A549 (cell line): Measurements from ENCODE around the gene FER1L5. TPM values are rescaled to one million over a fixed set of nuclear protein-coding genes. Genes with fewer than 3 reads are reported as not detected.

ENCODE experiments used
- ATAC-seq, 2 experiments: fragments of 200-7000 bp in 1 of 2; fragments of >200 bp in 1 of 2; cut with Nextera tagmentation in 1 of 2; cut with Tn5 transposase in 1 of 2; 3 replicates each; pipeline versions ENCODE4 v1.8.0 to v1.9.1; 2018 to 2020; ENCODE audit warnings: mild to moderate bottlenecking in 1 of 2, moderate library complexity in 1 of 2
- CTCF ChIA-PET: fragments of 300-600 bp; sonication (Branson Sonifier 250); formaldehyde crosslinking; extraction: SDS; loops from one replicate; lab custom pipeline; 2021; ENCODE audit warnings: antibody characterized with exemption, inconsistent platforms; lab: Yijun Ruan, JAX
- POLR2A ChIA-PET: fragments of 350-600 bp; formaldehyde crosslinking; extraction: SDS; loops from one replicate; lab custom pipeline; 2021; ENCODE audit warnings: antibody characterized with exemption, inconsistent platforms; lab: Yijun Ruan, JAX
- DNase-seq, 2 experiments: peaks; one replicate each; pipeline versions ENCODE4 v3.0.0 to v3.0.0-alpha.2; 2011 to 2016; ENCODE audit warnings: low read depth in 1 of 2, low spot score in 1 of 2
- FAIRE-seq: peaks from 2 replicates; lab custom pipeline; 2011; peaks lifted over from hg19 to GRCh38; lab: Jason Lieb, UNC
- H3K27ac ChIP-seq, 2 experiments: fragments of >200 bp; sonication (Bioruptor Twin); formaldehyde crosslinking; 3 replicates each; pipeline ENCODE4 v1.5.1; 2016 to 2017
- H3K4me1 ChIP-seq: fragments of >200 bp; sonication (Bioruptor Twin); formaldehyde crosslinking; 3 replicates; pipeline ENCODE4 v1.6.1; 2016
- H3K4me2 ChIP-seq: fragments of >200 bp; sonication (Bioruptor Twin); formaldehyde crosslinking; 3 replicates; pipeline ENCODE4 v1.6.1; 2016
- H3K4me3 ChIP-seq: fragments of >200 bp; sonication (Bioruptor Twin); formaldehyde crosslinking; 3 replicates; pipeline ENCODE4 v1.5.1; 2016
- H3K9me3 ChIP-seq: fragments of >200 bp; sonication (Bioruptor Twin); formaldehyde crosslinking; 3 replicates; pipeline ENCODE4 v1.6.1; 2016
- CHD4 ChIP-seq: fragments of 200-600 bp; sonication (generic); IDR thresholded peaks from 2 replicates; pipeline ENCODE4 v1.6.1; 2016; ENCODE audit warnings: antibody characterized with exemption, mild to moderate bottlenecking, borderline replicate concordance
- CTCF ChIP-seq: fragments of >200 bp; sonication (Bioruptor Twin); formaldehyde crosslinking; IDR thresholded peaks from 3 replicates; pipeline ENCODE4 v1.5.1; 2016
- E2F6 ChIP-seq: IDR thresholded peaks from 2 replicates; pipeline ENCODE4 v1.6.1; 2012; ENCODE audit warnings: low read depth, borderline replicate concordance
- FOSB ChIP-seq: fragments of 250-450 bp; sonication (Bioruptor Pico); IDR thresholded peaks from 2 replicates; pipeline ENCODE4 v1.5.0; 2020; ENCODE audit warnings: mild to moderate bottlenecking, moderate library complexity
- FOSL2 ChIP-seq, 2 experiments: fragments of 450-650 bp in 1 of 2; fragments of >200 bp in 1 of 2; sonication (Bioruptor Twin) in 1 of 2; formaldehyde crosslinking; IDR thresholded peaks; 2 replicates each; pipeline versions ENCODE4 v1.5.0 to v1.6.1; 2016 to 2020; ENCODE audit warnings: mild to moderate bottlenecking in 1 of 2, moderate library complexity in 1 of 2
- HDAC2 ChIP-seq: fragments of 200-600 bp; sonication (generic); IDR thresholded peaks from 2 replicates; pipeline ENCODE4 v1.6.1; 2016
- HES2 ChIP-seq: fragments of >200 bp; sonication (Bioruptor Twin); formaldehyde crosslinking; IDR thresholded peaks from 2 replicates; pipeline ENCODE4 v1.6.1; 2016
- HMGXB4 ChIP-seq: fragments of 250-450 bp; sonication (Bioruptor Pico); IDR thresholded peaks from 2 replicates; pipeline ENCODE4 v1.5.0; 2021; ENCODE audit warnings: mild to moderate bottlenecking, moderate library complexity, borderline replicate concordance
- HOXA7 ChIP-seq: fragments of 250-450 bp; sonication (Bioruptor Pico); IDR thresholded peaks from 2 replicates; pipeline ENCODE4 v1.5.0; 2020; ENCODE audit warnings: mild to moderate bottlenecking, moderate library complexity
- HOXB13 ChIP-seq: fragments of 250-450 bp; sonication (Bioruptor Pico); IDR thresholded peaks from 2 replicates; pipeline ENCODE4 v1.5.0; 2020; ENCODE audit warnings: low read depth, mild to moderate bottlenecking, moderate library complexity
- KDM1A ChIP-seq: fragments of 200-600 bp; sonication (generic); IDR thresholded peaks from 2 replicates; pipeline ENCODE4 v1.6.1; 2016; ENCODE audit warnings: low read depth, mild to moderate bottlenecking
- MAFK ChIP-seq: fragments of 450-650 bp; IDR thresholded peaks from 2 replicates; pipeline ENCODE4 v1.6.1; 2014; ENCODE audit not compliant: partially characterized antibody
- MAZ ChIP-seq: fragments of 150-350 bp; IDR thresholded peaks from 2 replicates; pipeline ENCODE4 v1.6.1; 2014; ENCODE audit warnings: antibody characterized with exemption, low read depth, low read length, borderline replicate concordance
- PBX3 ChIP-seq: IDR thresholded peaks from 2 replicates; pipeline ENCODE4 v1.6.1; 2012
- POLR2A ChIP-seq: IDR thresholded peaks from 2 replicates; pipeline ENCODE4 v1.6.1; 2012; ENCODE audit warnings: mild to moderate bottlenecking, low read length
- RARB ChIP-seq: fragments of 250-450 bp; sonication (Bioruptor Pico); IDR thresholded peaks from 2 replicates; pipeline ENCODE4 v1.8.0; 2021; ENCODE audit warnings: mild to moderate bottlenecking, moderate library complexity
- RCOR1 ChIP-seq: fragments of 150-350 bp; IDR thresholded peaks from 2 replicates; pipeline ENCODE4 v1.6.1; 2014; ENCODE audit warnings: antibody characterized with exemption, low read length, low read depth
- REST ChIP-seq: fragments of 200-600 bp; sonication (generic); IDR thresholded peaks from 2 replicates; pipeline ENCODE4 v1.6.1; 2016; ENCODE audit warnings: antibody characterized with exemption, mild to moderate bottlenecking, moderate library complexity
- RFX5 ChIP-seq: fragments of 450-650 bp; IDR thresholded peaks from 2 replicates; pipeline ENCODE4 v1.7.1; 2014; ENCODE audit warnings: antibody characterized with exemption, mild to moderate bottlenecking, moderate library complexity
- RNF2 ChIP-seq: fragments of 200-600 bp; sonication (generic); IDR thresholded peaks from 2 replicates; pipeline ENCODE4 v1.6.1; 2016; ENCODE audit warnings: low read depth, mild to moderate bottlenecking, antibody characterized with exemption, moderate library complexity, borderline replicate concordance
- SREBF2 ChIP-seq: fragments of 450-650 bp; IDR thresholded peaks from 2 replicates; pipeline ENCODE4 v1.6.1; 2014; ENCODE audit warnings: mild to moderate bottlenecking, moderate library complexity
- TP53 ChIP-seq: fragments of 250-450 bp; sonication (Bioruptor Pico); IDR thresholded peaks from 2 replicates; pipeline ENCODE4 v1.5.0; 2021; ENCODE audit warnings: mild to moderate bottlenecking, moderate library complexity
- WGBS: methylation state at CpG from one replicate; pipeline ENCODE4 v1.1.6; 2017; ENCODE audit errors: missing lambda C conversion rate; 5-methylcytosine and 5-hydroxymethylcytosine counted together
- polyA plus RNA-seq, 4 experiments: library from polyadenylated mRNA; depleted of rRNA in 3 of 4; stranded (reverse); fragments of >200 nt; fragmentation: RNase III in 1 of 4; extraction: RNeasy Plus Mini Kit Qiagen cat#74134 plus additional on column Dnase treatment in 1 of 4; gene quantifications; 2 replicates in 3 of 4; 3 replicates in 1 of 4; pipeline ENCODE4 v1.2.3, GENCODE V29; 2011 to 2017

FER1L5 gene
- polyA plus RNA-seq, 2 of the 4 experiments (the other 2 are of a cell fraction) = 0.01 TPM; not detected in 1

- TF ChIP-seq PBX3 = no peak
- no peak for TF ChIP-seq CHD4
Observed at GRCh38 chr2:96702098-96702785, 59.7 kb downstream of the FER1L5 start (continued).

- 97% methylated on average over 16 of the region's 16 CpGs for WGBS
- no peak for FAIRE-seq
- no peak for ATAC-seq
- CTCF ChIA-PET = interaction anchor here (1.5 kb wide), 1 partner anchor 153 kb away, joined by 5 read pairs; no protein-coding TSS in a partner anchor
- Histone ChIP-seq H3K4me2 (no peak overlapping the region), H3K4me3 (no peak overlapping the region), H3K4me1 (no peaks in the 10 kb centered on the region), H3K9me3 (no peaks in the 10 kb centered on the region), H3K27ac (no peak overlapping the region)
- POLR2A ChIA-PET = interaction anchor here (0.7 kb wide), 1 partner anchor 46 kb away, joined by 6 read pairs; no protein-coding TSS in a partner anchor
- no peak for TF ChIP-seq KDM1A
- no peak for TF ChIP-seq TP53 (CRISPR knock-in tag)
- TF ChIP-seq MAFK = no peak
- no peak for TF ChIP-seq RARB
- TF ChIP-seq HES2 = no peak
- no peak for TF ChIP-seq SREBF2
- TF ChIP-seq MAZ = no peak
- no peak for TF ChIP-seq RCOR1
- no peak for TF ChIP-seq REST
- TF ChIP-seq RFX5 = no peak
- no peak for DNase-seq
Observed at GRCh38 chr2:96703021-96703751, 60.6 kb downstream of the FER1L5 start.

- TF ChIP-seq POLR2A (no peak), FOSB (CRISPR knock-in tag) (no peak), RNF2 (no peak), CTCF (no peak), HOXB13 (no peak), HMGXB4 (no peak), E2F6 (no peak), KDM1A (no peak), HOXA7 (CRISPR knock-in tag) (no peak), FOSL2 (IDR thresholded peaks at IDR 0.05) (no peak), FOSL2 (CRISPR knock-in tag; IDR thresholded peaks at IDR 0.05) (no peak), HDAC2 (no peak)
- ATAC-seq (no peak), DNase-seq (no peak), FAIRE-seq (no peak)
- CTCF ChIA-PET = interaction anchor here (0.9 to 1.5 kb wide), 4 partner anchors 9 to 99 kb away, joined by 3 read pairs; no protein-coding TSS in a partner anchor
- Histone ChIP-seq H3K4me3 (no peak overlapping the region), H3K27ac (no peak overlapping the region), H3K4me2 (no peak overlapping the region), H3K9me3 (peaks cover 10% of the 10 kb centered on the region), H3K4me1 (peaks cover 26% of the 10 kb centered on the region)
- WGBS = 85% methylated on average over 3 of the region's 3 CpGs
- POLR2A ChIA-PET = no interaction called here
Observed at GRCh38 chr2:96710985-96711384, 68.4 kb downstream of the FER1L5 start.
